CD4-positive, alpha-beta T cell treated with Interferon gamma for 1 hour (primary cell): ENCODE data around the gene CYP4F3.
A peak's percentile ranks its signal among the peaks of the same experiment; 100 is the strongest.
"Not testable (repeated sequence)": the region's sequence is repeated elsewhere in the genome, so short reads cannot be mapped to it uniquely, and the experiment has no call there.

ENCODE experiments used
- DNase-seq: peaks from one replicate; pipeline ENCODE4 v3.0.0-alpha.2; 2020

CYP4F3 gene

GRCh38 chr19:15631817-15632216, 8.9 kb upstream of the CYP4F3 start:
- DNase-seq, result peak; percentile 6

GRCh38 chr19:15633082-15633835, 7.4 kb upstream of the CYP4F3 start:
- no peak for DNase-seq

GRCh38 chr19:15634105-15634504, 6.6 kb upstream of the CYP4F3 start:
- no peak for DNase-seq

GRCh38 chr19:15635016-15635805, 5.5 kb upstream of the CYP4F3 start:
- DNase-seq, result no peak

GRCh38 chr19:15636026-15636425, 4.7 kb upstream of the CYP4F3 start:
- no peak for DNase-seq

- DNase-seq, result no peak
Measured at GRCh38 chr19:15639596-15639995, 1.1 kb upstream of the CYP4F3 start.

- DNase-seq, result no peak
Measured at GRCh38 chr19:15640904-15641597, 354 bp downstream of the CYP4F3 start.

GRCh38 chr19:15641901-15642491, 1.3 kb downstream of the CYP4F3 start:
- peak; percentile 6 for DNase-seq

GRCh38 chr19:15642807-15643206, 2.1 kb downstream of the CYP4F3 start:
- DNase-seq, result no peak

GRCh38 chr19:15643387-15643786, 2.7 kb downstream of the CYP4F3 start:
- DNase-seq, result no peak

GRCh38 chr19:15644066-15644741, 3.5 kb downstream of the CYP4F3 start:
- DNase-seq, result no peak

- no peak for DNase-seq
Measured at GRCh38 chr19:15644816-15645215, 4.1 kb downstream of the CYP4F3 start.

GRCh38 chr19:15649526-15649925, 8.8 kb downstream of the CYP4F3 start:
- no peak for DNase-seq

GRCh38 chr19:15650123-15650522, 9.4 kb downstream of the CYP4F3 start:
- DNase-seq, result not testable (repeated sequence)

GRCh38 chr19:15651791-15652190, 11.1 kb downstream of the CYP4F3 start:
- no peak for DNase-seq

GRCh38 chr19:15652559-15653278, 12.0 kb downstream of the CYP4F3 start:
- DNase-seq, result no peak

GRCh38 chr19:15656467-15656866, 15.8 kb downstream of the CYP4F3 start:
- no peak for DNase-seq

GRCh38 chr19:15663247-15663646, 22.6 kb downstream of the CYP4F3 start:
- no peak for DNase-seq

- no peak for DNase-seq
Measured at GRCh38 chr19:15666186-15666585, 25.5 kb downstream of the CYP4F3 start.

- DNase-seq, result peak; percentile 11
Measured at GRCh38 chr19:15666883-15667282, 26.2 kb downstream of the CYP4F3 start.

GRCh38 chr19:15669440-15669839, 28.7 kb downstream of the CYP4F3 start:
- no peak for DNase-seq

GRCh38 chr19:15669891-15670290, 29.2 kb downstream of the CYP4F3 start:
- no peak for DNase-seq
